H1 (cell line): ENCODE data around the gene PRKAR1B. TPM values are rescaled to one million over a fixed set of nuclear protein-coding genes. Genes with fewer than 3 reads are reported as not detected.

Source experiments
- GABPA ChIP-seq: IDR thresholded peaks from 2 replicates; pipeline ENCODE4 v1.6.1; 2011; ENCODE audit warnings: mild to moderate bottlenecking, low read length, moderate library complexity, borderline replicate concordance; ENCODE audit not compliant: insufficient read depth
- PHF8 ChIP-seq: fragments of 200-600 bp; sonication (generic); conservative IDR thresholded peaks from 2 replicates; pipeline ENCODE4 v1.7.1; 2012; ENCODE audit warnings: low read depth, mild to moderate bottlenecking, inconsistent platforms, low read length, moderate library complexity
- RBBP5 ChIP-seq: IDR thresholded peaks from 2 replicates; pipeline ENCODE4 v1.7.1; 2012; ENCODE audit warnings: low read depth, mild to moderate bottlenecking, inconsistent platforms, low read length, moderate library complexity, borderline replicate concordance
- RNF2 ChIP-seq: fragments of 200-900, 300-1000 bp; sonication (generic); IDR thresholded peaks from 2 replicates; pipeline ENCODE4 v1.7.1; 2016; ENCODE audit warnings: borderline replicate concordance, low read depth, mild to moderate bottlenecking, antibody characterized with exemption, low read length; ENCODE audit not compliant: poor library complexity, severe bottlenecking; ENCODE audit errors: missing control alignments
- SRF ChIP-seq: IDR thresholded peaks from 2 replicates; pipeline ENCODE4 v1.6.1; 2011; ENCODE audit warnings: mild to moderate bottlenecking, low read depth, low read length, moderate library complexity
- polyA plus RNA-seq, 7 experiments: library from polyadenylated mRNA; depleted of rRNA in 3 of 7; stranded (reverse) in 5 of 7; unstranded in 2 of 7; fragments of >200 nt in 5 of 7; fragments of 200-250 nt in 2 of 7; gene quantifications; 1 replicate in 5 of 7; 2 replicates in 1 of 7; 4 replicates in 1 of 7; pipeline versions ENCODE4 v1.2.1 to v1.2.3, GENCODE V29; 2011 to 2013; ENCODE audit warnings: missing spikeins in 2 of 7, mixed read lengths in 2 of 7
- total RNA-seq: library from RNA; stranded (reverse); fragmentation: NEBNext Ultra II Directional; extraction: Animal tissue kit (Norgen Biotek cat#: 25700); gene quantifications from 2 replicates; pipeline ENCODE4 v1.2.1, GENCODE V29; 2021
- TF ChIP-seq, protein P1 (sequence below): fragments of 300-600 bp; sonication (generic); IDR thresholded peaks from 2 replicates; pipeline ENCODE4 v1.7.1; 2012; ENCODE audit warnings: low read length, moderate library complexity, mild to moderate bottlenecking, inconsistent platforms; ENCODE audit not compliant: insufficient replicate concordance
- TF ChIP-seq, protein P2 (sequence below), 3 experiments: IDR thresholded peaks; 1 replicate in 2 of 3; 2 replicates in 1 of 3; pipeline versions ENCODE4 v1.5.1 to v1.6.1; 2011; ENCODE audit warnings: low read length in 3 of 3, mild to moderate bottlenecking in 3 of 3, inconsistent platforms in 2 of 3, low read depth in 1 of 3, moderate library complexity in 1 of 3; ENCODE audit not compliant: insufficient read depth in 1 of 3; ENCODE audit errors: control extremely low read depth in 1 of 3

PRKAR1B gene
- total and polyA plus RNA-seq, 2 of the 8 experiments (the other 6 are each of a cell fraction or from before 2014, with no cell fraction given), result 12.3 to 55.7 TPM

DNA sequence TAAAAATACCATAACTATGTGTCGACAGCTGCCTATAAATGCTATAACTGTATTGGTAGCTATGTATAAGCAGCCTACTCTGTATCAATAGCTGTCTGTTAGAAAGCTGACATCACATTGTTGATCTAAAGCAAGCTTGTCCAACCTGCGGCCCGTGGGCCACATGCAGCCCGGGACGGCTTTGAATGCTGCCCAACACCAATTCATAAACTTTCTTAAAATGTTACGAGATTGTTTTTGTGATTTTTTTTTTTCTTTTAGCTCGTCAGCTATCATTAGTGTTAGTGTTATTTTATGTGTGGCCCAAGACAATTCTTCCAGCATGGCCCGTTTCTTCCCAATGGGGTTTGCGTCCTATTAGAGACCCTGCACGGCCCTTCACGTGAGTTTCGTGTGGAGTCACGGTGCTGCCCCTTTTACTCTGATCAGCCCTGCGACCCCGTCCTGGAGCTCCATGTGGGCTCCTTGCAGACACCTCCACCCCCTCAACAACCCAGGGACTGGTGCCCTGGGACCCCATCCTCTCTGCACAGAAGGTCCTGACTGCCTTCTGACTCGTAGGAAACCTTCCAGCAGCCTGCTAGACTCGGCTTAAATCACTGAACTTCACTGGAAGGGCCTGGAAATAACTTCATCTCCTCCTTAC lies 4.5 kb upstream of the PRKAR1B start (continued):
- TF ChIP-seq, protein P1, sequence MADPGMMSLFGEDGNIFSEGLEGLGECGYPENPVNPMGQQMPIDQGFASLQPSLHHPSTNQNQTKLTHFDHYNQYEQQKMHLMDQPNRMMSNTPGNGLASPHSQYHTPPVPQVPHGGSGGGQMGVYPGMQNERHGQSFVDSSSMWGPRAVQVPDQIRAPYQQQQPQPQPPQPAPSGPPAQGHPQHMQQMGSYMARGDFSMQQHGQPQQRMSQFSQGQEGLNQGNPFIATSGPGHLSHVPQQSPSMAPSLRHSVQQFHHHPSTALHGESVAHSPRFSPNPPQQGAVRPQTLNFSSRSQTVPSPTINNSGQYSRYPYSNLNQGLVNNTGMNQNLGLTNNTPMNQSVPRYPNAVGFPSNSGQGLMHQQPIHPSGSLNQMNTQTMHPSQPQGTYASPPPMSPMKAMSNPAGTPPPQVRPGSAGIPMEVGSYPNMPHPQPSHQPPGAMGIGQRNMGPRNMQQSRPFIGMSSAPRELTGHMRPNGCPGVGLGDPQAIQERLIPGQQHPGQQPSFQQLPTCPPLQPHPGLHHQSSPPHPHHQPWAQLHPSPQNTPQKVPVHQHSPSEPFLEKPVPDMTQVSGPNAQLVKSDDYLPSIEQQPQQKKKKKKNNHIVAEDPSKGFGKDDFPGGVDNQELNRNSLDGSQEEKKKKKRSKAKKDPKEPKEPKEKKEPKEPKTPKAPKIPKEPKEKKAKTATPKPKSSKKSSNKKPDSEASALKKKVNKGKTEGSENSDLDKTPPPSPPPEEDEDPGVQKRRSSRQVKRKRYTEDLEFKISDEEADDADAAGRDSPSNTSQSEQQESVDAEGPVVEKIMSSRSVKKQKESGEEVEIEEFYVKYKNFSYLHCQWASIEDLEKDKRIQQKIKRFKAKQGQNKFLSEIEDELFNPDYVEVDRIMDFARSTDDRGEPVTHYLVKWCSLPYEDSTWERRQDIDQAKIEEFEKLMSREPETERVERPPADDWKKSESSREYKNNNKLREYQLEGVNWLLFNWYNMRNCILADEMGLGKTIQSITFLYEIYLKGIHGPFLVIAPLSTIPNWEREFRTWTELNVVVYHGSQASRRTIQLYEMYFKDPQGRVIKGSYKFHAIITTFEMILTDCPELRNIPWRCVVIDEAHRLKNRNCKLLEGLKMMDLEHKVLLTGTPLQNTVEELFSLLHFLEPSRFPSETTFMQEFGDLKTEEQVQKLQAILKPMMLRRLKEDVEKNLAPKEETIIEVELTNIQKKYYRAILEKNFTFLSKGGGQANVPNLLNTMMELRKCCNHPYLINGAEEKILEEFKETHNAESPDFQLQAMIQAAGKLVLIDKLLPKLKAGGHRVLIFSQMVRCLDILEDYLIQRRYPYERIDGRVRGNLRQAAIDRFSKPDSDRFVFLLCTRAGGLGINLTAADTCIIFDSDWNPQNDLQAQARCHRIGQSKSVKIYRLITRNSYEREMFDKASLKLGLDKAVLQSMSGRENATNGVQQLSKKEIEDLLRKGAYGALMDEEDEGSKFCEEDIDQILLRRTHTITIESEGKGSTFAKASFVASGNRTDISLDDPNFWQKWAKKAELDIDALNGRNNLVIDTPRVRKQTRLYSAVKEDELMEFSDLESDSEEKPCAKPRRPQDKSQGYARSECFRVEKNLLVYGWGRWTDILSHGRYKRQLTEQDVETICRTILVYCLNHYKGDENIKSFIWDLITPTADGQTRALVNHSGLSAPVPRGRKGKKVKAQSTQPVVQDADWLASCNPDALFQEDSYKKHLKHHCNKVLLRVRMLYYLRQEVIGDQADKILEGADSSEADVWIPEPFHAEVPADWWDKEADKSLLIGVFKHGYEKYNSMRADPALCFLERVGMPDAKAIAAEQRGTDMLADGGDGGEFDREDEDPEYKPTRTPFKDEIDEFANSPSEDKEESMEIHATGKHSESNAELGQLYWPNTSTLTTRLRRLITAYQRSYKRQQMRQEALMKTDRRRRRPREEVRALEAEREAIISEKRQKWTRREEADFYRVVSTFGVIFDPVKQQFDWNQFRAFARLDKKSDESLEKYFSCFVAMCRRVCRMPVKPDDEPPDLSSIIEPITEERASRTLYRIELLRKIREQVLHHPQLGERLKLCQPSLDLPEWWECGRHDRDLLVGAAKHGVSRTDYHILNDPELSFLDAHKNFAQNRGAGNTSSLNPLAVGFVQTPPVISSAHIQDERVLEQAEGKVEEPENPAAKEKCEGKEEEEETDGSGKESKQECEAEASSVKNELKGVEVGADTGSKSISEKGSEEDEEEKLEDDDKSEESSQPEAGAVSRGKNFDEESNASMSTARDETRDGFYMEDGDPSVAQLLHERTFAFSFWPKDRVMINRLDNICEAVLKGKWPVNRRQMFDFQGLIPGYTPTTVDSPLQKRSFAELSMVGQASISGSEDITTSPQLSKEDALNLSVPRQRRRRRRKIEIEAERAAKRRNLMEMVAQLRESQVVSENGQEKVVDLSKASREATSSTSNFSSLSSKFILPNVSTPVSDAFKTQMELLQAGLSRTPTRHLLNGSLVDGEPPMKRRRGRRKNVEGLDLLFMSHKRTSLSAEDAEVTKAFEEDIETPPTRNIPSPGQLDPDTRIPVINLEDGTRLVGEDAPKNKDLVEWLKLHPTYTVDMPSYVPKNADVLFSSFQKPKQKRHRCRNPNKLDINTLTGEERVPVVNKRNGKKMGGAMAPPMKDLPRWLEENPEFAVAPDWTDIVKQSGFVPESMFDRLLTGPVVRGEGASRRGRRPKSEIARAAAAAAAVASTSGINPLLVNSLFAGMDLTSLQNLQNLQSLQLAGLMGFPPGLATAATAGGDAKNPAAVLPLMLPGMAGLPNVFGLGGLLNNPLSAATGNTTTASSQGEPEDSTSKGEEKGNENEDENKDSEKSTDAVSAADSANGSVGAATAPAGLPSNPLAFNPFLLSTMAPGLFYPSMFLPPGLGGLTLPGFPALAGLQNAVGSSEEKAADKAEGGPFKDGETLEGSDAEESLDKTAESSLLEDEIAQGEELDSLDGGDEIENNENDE, result no peak
- no peak for TF ChIP-seq PHF8
- TF ChIP-seq SRF, result no peak
- no peak for TF ChIP-seq GABPA
- TF ChIP-seq RNF2, result no peak
- no peak for TF ChIP-seq RBBP5
- TF ChIP-seq, protein P2, sequence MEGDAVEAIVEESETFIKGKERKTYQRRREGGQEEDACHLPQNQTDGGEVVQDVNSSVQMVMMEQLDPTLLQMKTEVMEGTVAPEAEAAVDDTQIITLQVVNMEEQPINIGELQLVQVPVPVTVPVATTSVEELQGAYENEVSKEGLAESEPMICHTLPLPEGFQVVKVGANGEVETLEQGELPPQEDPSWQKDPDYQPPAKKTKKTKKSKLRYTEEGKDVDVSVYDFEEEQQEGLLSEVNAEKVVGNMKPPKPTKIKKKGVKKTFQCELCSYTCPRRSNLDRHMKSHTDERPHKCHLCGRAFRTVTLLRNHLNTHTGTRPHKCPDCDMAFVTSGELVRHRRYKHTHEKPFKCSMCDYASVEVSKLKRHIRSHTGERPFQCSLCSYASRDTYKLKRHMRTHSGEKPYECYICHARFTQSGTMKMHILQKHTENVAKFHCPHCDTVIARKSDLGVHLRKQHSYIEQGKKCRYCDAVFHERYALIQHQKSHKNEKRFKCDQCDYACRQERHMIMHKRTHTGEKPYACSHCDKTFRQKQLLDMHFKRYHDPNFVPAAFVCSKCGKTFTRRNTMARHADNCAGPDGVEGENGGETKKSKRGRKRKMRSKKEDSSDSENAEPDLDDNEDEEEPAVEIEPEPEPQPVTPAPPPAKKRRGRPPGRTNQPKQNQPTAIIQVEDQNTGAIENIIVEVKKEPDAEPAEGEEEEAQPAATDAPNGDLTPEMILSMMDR (IDR thresholded peaks at IDR 0.05; ENCODE audit: control extremely low read depth in 1 of 3, insufficient read depth in 1 of 3, low read depth in 1 of 3, low read length in 3 of 3), result no peak
